SK-N-SH (cell line): ENCODE results near the gene PIGC. TPM values are rescaled to one million over a fixed set of nuclear protein-coding genes. Genes with fewer than 3 reads are reported as not detected.

Experiments
- CTCF ChIA-PET: fragments of 300-600, 350-600 bp; formaldehyde crosslinking; extraction: SDS; loops from one replicate; lab custom pipeline; 2021; lab: Yijun Ruan, JAX
- POLR2A ChIA-PET: fragments of 350-600 bp; sonication (Branson Sonifier 250); formaldehyde crosslinking; extraction: SDS; loops from one replicate; lab custom pipeline; 2020; ENCODE audit warnings: antibody characterized with exemption, inconsistent platforms; lab: Yijun Ruan, JAX
- DNase-seq: peaks from one replicate; pipeline ENCODE4 v3.0.0; 2012
- H2AFZ ChIP-seq: fragments of 200-600 bp; sonication (generic); 2 replicates; pipeline ENCODE4 v1.8.1; 2016; ENCODE audit warnings: antibody characterized with exemption, mild to moderate bottlenecking, low read depth
- H3F3A ChIP-seq: fragments of 200-600 bp; sonication (generic); replicated peaks from 2 replicates; pipeline ENCODE3; 2016; ENCODE audit warnings: antibody characterized with exemption, mild to moderate bottlenecking; ENCODE audit not compliant: insufficient read depth
- H3K27ac ChIP-seq, 2 experiments: fragments of 200-500 bp in 1 of 2; fragments of 200-600 bp in 1 of 2; sonication (Bioruptor generic) in 1 of 2; sonication (generic), shearing (Covaris generic) in 1 of 2; 2 replicates each; pipeline versions ENCODE4 v1.5.1 to v1.6.1; 2014 to 2016; ENCODE audit warnings: low read depth in 2 of 2, inconsistent platforms in 1 of 2, low read length in 1 of 2, mild to moderate bottlenecking in 1 of 2, mixed read lengths in 1 of 2
- H3K27me3 ChIP-seq: fragments of 200-600 bp; sonication (generic), shearing (Covaris generic); 2 replicates; pipeline ENCODE4 v1.6.1; 2016; ENCODE audit warnings: mixed run types; ENCODE audit not compliant: insufficient read depth
- H3K36me3 ChIP-seq, 2 experiments: fragments of 200-500 bp in 1 of 2; fragments of 200-600 bp in 1 of 2; sonication (Bioruptor generic) in 1 of 2; sonication (generic) in 1 of 2; replicated peaks in 1 of 2; 2 replicates each; pipeline versions ENCODE3 to v1.5.1; 2014 to 2016; ENCODE audit warnings: low read length in 1 of 2, mild to moderate bottlenecking in 1 of 2; ENCODE audit not compliant: insufficient read depth in 2 of 2, control insufficient read depth in 1 of 2
- H3K4me1 ChIP-seq, 2 experiments: fragments of 200-500 bp in 1 of 2; fragments of 200-600 bp in 1 of 2; sonication (Bioruptor generic) in 1 of 2; sonication (generic), shearing (Covaris generic) in 1 of 2; 2 replicates each; pipeline versions ENCODE4 v1.5.1 to v1.6.1; 2014 to 2016; ENCODE audit warnings: low read depth in 1 of 2, low read length in 1 of 2, mixed run types in 1 of 2; ENCODE audit not compliant: insufficient read depth in 2 of 2, control insufficient read depth in 1 of 2
- H3K4me2 ChIP-seq: fragments of 200-600 bp; sonication (generic), shearing (Covaris generic); 2 replicates; pipeline ENCODE4 v1.6.1; 2017; ENCODE audit warnings: mixed run types
- H3K4me3 ChIP-seq, 2 experiments: fragments of 200-500 bp in 1 of 2; fragments of 200-600 bp in 1 of 2; sonication (Bioruptor generic) in 1 of 2; sonication (generic), shearing (Covaris generic) in 1 of 2; 2 replicates each; pipeline versions ENCODE4 v1.5.1 to v1.8.1; 2014 to 2016; ENCODE audit warnings: low read depth in 2 of 2, inconsistent platforms in 1 of 2, low read length in 1 of 2, mild to moderate bottlenecking in 1 of 2, mixed read lengths in 1 of 2, moderate library complexity in 1 of 2
- H3K79me2 ChIP-seq: fragments of 200-600 bp; sonication (generic); 2 replicates; pipeline ENCODE4 v1.8.1; 2017; ENCODE audit warnings: mild to moderate bottlenecking; ENCODE audit not compliant: insufficient read depth
- H3K9ac ChIP-seq: fragments of 200-600 bp; sonication (generic); 2 replicates; pipeline ENCODE4 v1.6.1; 2017; ENCODE audit warnings: mixed run types
- H3K9me2 ChIP-seq: fragments of 200-600 bp; sonication (generic); 2 replicates; pipeline ENCODE4 v1.6.1; 2017; ENCODE audit warnings: mixed run types
- H3K9me3 ChIP-seq: fragments of 200-600 bp; sonication (generic); 2 replicates; pipeline ENCODE4 v1.6.1; 2017; ENCODE audit warnings: mixed run types, mild to moderate bottlenecking, moderate library complexity
- H4K20me1 ChIP-seq: fragments of 200-600 bp; sonication (generic); 2 replicates; pipeline ENCODE4 v1.6.1; 2017; ENCODE audit warnings: mild to moderate bottlenecking, mixed run types; ENCODE audit not compliant: insufficient read depth
- EZH2phosphoT487 ChIP-seq: fragments of 200-600 bp; sonication (generic); IDR thresholded peaks from 2 replicates; pipeline ENCODE4 v1.6.1; 2017; ENCODE audit warnings: low read depth, mixed run types, mild to moderate bottlenecking, antibody characterized with exemption, moderate library complexity, borderline replicate concordance
- FOXM1 ChIP-seq: IDR thresholded peaks from 2 replicates; pipeline ENCODE4 v1.4.0; 2012; ENCODE audit warnings: low read depth, mild to moderate bottlenecking
- MEF2A ChIP-seq: IDR thresholded peaks from 2 replicates; pipeline ENCODE4 v1.4.0; 2012; ENCODE audit warnings: low read depth, borderline replicate concordance
- NFIC ChIP-seq: IDR thresholded peaks from 2 replicates; pipeline ENCODE4 v1.4.0; 2012; ENCODE audit warnings: borderline replicate concordance
- RAD21 ChIP-seq: IDR thresholded peaks from 2 replicates; pipeline ENCODE4 v1.6.1; 2012; ENCODE audit warnings: mild to moderate bottlenecking, low read length
- REST ChIP-seq: IDR thresholded peaks from 2 replicates; pipeline ENCODE4 v1.6.1; 2012; ENCODE audit warnings: mild to moderate bottlenecking, low read depth, low read length, moderate library complexity
- RXRA ChIP-seq: IDR thresholded peaks from 2 replicates; pipeline ENCODE4 v1.4.0; 2012; ENCODE audit warnings: low read depth, mild to moderate bottlenecking, borderline replicate concordance
- SIN3A ChIP-seq: IDR thresholded peaks from 2 replicates; pipeline ENCODE4 v1.6.1; 2012; ENCODE audit warnings: low read depth, mild to moderate bottlenecking, low read length, moderate library complexity, borderline replicate concordance
- WGBS: methylation state at CpG from one replicate; pipeline ENCODE4 v1.1.6; 2017; ENCODE audit warnings: low lambda C conversion rate; 5-methylcytosine and 5-hydroxymethylcytosine counted together
- polyA plus RNA-seq, 3 experiments: library from polyadenylated mRNA; depleted of rRNA; stranded (reverse); fragments of >200 nt; gene quantifications; 2 replicates each; pipeline ENCODE4 v1.2.3, GENCODE V29; 2012
- TF ChIP-seq, protein P1 (sequence below): IDR thresholded peaks from 2 replicates; pipeline ENCODE4 v1.4.0; 2012; ENCODE audit warnings: low read depth, borderline replicate concordance
- TF ChIP-seq, protein P2 (sequence below): fragments of 150-350 bp; IDR thresholded peaks from 2 replicates; pipeline ENCODE4 v1.6.1; 2016; ENCODE audit warnings: mild to moderate bottlenecking, low read depth, low read length

The PIGC gene
- polyA plus RNA-seq, 1 of the 3 experiments (the other 2 are of a cell fraction), result 20.6 TPM

DNA sequence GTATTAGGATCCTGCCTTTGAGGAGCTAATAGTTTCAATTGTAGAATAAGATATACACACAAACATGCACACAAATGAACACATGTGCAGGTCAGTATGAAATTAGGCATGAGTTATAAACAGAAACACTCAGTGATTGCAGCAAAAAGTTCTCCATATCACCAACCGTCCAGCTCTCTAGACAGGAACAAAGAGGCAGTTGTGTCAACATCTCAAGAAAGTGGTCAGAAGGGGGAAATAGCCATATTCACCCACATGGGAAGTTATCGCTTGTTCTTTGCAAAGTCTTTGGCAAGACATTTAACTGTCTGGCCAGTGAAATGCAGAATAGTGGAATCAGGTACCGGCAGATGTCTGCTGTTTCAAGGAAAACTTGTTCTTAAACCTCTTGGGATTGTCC is 29.4 kb upstream of the PIGC start (continued):
- TF ChIP-seq, protein P1, sequence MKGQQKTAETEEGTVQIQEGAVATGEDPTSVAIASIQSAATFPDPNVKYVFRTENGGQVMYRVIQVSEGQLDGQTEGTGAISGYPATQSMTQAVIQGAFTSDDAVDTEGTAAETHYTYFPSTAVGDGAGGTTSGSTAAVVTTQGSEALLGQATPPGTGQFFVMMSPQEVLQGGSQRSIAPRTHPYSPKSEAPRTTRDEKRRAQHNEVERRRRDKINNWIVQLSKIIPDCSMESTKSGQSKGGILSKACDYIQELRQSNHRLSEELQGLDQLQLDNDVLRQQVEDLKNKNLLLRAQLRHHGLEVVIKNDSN, result no peak
- no peak for TF ChIP-seq MEF2A
- TF ChIP-seq RAD21, result no peak
- TF ChIP-seq, protein P2, sequence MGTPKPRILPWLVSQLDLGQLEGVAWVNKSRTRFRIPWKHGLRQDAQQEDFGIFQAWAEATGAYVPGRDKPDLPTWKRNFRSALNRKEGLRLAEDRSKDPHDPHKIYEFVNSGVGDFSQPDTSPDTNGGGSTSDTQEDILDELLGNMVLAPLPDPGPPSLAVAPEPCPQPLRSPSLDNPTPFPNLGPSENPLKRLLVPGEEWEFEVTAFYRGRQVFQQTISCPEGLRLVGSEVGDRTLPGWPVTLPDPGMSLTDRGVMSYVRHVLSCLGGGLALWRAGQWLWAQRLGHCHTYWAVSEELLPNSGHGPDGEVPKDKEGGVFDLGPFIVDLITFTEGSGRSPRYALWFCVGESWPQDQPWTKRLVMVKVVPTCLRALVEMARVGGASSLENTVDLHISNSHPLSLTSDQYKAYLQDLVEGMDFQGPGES, result no peak
- no peak for TF ChIP-seq NFIC
- TF ChIP-seq FOXM1, result no peak
- TF ChIP-seq EZH2phosphoT487, result no peak

DNA sequence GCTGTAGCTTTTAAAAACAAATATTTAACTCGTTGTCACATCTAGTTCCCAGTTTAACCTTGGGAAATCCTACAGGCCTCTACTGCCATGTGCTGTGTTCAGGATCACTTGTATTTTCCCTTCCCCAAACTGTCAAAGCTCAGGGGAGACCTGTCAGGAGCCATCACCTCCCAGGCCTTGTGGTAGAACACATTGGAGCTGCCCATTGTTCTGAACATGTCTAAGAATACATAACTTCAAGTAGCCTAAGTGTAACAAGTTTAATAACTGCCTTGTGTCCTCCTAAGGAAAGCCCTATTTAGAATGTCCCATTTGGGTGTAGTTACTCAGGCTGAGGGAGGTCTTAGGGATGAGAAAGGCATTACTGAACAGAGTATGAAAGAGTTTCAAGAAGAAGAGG is 28.6 kb upstream of the PIGC start:
- no peaks in the 10 kb centered on the region for H3K9me3 ChIP-seq
- TF ChIP-seq REST (peak; percentile 62; the same call in 1 of the 2 replicates), RXRA (no peak), SIN3A (no peak)
- TF ChIP-seq, all 33 proteins: peak for 1
- WGBS, result 53% methylated on average over 1 of the region's 1 CpG
- Histone ChIP-seq H3K27ac (no peak overlapping the region), H3F3A (no peaks in the 10 kb centered on the region), H3K9ac (no peak overlapping the region), H3K4me1 (peaks cover 0 to 3% of the 10 kb centered on the region in 2 experiments; a peak in 2 of 4 replicates), H3K27me3 (no peaks in the 10 kb centered on the region), H3K9me2 (no peaks in the 10 kb centered on the region), H3K4me2 (no peak overlapping the region), H4K20me1 (no peaks in the 10 kb centered on the region), H2AFZ (no peak overlapping the region), H3K79me2 (no peaks in the 10 kb centered on the region), H3K36me3 (no peaks in the 10 kb centered on the region), H3K4me3 (no peak overlapping the region)
- ChIA-PET CTCF (interaction anchor here (1.4 kb wide), 1 partner anchor 20 kb away, joined by 4 read pairs; no protein-coding TSS in a partner anchor), POLR2A (no interaction called here)
- DNase-seq, result no peak
